ENCODE measurements around the gene FGD4.

Gene FGD4

DNA sequence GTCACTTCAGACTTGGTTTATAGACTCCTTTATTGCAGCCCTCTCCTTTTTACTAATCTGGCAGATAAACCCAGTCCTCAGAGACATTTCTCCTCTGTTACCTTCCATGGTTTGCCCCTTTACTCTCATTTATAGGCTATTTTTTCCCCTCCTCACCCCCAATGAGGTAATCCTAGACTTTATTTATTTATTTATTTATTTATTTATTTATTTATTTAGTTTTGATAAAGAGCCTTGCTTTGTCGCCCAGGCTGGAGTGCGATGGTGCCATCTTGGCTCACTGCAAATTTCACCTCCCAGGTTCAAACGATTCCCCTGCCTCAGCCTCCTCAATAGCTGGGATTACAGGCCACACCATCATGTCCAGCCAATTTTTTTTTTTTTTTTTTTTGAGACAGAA, 8.4 kb downstream of the FGD4 start:
- DNase-seq, result no peak

DNA sequence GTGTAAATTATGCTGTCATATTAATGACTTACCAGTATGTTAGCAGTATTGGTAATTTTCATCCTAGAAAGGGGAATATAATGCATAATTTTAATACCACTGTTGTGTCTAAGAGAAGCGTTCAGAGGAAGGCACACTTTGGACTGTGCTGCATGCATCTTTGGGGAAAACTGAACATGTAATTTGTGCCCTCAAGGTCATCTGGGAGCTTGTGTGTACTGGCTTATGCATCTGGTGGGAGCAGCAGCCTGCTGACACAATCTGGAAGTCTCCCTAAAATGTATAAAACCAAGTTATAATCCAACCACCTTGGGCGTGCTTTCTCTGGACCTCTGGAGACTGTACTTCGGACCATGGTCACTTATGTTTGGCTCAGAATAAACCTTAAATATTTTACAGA, 14.1 kb downstream of the FGD4 start:
- DNase-seq, result no peak

DNA sequence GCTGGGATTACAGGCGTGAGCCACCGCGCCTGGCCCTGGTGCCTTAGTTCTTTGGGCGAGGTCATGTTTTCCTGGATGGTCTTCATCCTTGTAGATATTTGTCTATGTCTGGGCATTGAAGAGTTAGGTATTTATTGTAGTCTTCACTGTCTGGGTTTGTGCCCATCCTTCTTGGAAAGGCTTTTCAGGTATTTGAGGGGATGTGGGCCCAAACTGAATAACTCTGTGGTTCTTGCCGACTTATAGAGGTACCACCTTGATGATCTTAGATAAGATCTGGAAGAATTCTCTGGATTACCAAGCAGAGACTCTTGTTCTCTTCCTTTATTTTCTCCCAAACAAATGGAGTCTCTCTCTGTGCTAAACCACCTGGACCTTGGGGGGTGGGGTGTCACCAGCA, 18.9 kb downstream of the FGD4 start:
- no peak for DNase-seq

DNA sequence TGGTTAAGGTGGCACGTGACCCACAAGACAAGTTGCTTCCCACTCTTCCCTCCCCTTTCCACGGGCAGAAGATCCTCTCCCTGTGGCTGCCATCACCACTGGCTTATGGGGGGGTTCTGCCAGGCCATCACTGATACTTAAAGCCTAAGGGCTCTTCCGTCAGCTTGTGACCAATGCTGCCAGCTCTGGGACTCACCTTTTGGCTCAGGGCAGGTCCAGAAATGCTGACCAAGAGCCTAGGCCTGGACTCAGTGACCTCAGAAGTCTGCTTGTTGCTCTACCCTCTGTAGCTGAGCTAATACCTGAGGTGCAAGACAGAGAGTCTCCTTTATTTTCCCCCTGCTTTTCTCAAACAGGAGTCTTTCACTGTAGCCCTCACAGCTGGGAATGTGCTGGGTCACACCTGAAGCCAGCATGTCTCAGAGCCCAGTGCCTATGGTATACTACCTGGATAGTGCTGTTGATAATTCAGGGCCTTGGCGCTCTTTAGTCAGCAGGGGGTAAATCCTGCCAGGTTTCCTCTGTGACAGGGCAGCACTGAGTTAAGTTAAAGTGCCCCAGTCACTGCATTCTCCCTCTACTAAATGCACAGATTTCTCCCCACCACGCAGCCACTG, 19.7 kb downstream of the FGD4 start:
- no peak for DNase-seq

DNA sequence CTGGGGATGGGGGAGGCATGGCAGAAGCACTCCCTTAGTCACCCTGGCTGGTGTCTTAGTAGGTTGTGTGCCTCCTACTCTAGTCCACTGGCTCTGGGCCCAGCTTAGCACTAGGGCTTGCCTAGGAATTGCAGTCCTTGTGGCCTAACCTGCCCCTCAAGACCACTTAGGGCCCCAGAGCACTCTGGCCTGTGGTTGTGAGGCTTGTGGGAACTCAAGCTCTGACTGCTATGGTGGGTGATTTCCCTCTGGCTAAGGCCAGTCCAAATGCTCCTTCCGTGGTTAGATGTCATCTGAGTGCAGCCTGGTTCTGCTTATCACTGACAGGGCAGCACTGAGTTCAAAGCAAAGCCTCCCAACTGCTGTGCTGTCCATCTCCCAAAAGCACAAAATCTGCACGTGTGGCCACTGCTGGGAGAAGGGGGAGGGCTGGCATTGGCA, 20.2 kb downstream of the FGD4 start:
- DNase-seq, result no peak

DNA sequence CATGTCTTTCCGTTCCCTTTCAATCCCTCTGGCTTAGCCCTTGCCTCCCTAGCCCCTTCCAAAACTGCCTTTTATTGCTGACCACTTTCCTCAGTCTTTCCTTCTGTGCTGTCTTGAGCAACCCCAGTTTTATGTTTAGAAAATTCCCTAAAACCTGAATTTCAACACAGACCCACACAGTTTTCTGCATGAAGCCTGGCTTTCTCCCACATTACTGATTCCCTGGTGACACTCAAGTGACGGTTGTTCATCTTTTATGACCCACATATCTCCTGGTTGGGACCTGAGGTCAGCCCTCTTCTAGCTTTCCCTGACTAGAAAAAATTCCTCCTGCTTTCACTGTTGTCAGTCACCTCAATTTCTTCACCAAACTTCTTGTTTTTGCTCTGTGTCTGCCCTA, 21.0 kb downstream of the FGD4 start:
- DNase-seq, result no peak

DNA sequence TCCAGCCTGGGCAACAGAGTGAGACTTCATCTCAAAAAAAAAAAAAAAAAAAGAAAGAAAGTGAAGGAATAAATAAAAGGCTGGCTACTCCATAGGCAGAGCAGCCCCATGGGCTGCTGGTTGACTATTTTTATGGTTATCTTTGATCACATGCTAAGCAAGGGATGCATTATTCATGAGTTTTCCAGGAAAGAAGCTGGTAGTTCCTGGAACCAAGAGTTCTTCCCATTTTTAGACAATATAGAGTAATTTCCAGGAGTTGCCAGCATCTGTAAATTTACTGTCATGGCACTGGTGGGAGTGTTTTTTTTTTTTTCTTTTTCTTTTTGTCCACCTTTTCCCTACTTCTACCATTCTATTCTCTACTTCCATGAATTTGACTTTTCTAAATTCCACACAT, 24.2 kb downstream of the FGD4 start:
- DNase-seq, result no peak

DNA sequence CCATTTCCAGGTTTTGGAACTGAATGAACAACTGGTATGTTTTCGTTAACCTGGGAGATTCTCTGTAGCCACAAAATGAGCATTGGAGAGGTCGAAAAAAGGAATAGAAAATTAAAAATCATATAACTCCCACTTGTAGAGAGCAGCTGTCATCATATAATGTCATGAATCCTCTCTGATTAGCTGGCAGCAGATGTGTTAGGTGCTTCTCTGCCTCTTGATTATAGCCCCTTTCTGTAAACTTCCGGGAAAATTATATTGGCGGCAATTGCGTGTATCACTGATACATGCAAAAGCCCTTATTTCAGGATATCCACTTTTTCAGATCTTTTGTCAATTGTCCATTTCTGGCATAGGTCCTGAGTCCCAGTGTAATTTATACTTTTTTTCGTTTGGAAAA, 31.7 kb downstream of the FGD4 start:
- DNase-seq, result no peak

DNA sequence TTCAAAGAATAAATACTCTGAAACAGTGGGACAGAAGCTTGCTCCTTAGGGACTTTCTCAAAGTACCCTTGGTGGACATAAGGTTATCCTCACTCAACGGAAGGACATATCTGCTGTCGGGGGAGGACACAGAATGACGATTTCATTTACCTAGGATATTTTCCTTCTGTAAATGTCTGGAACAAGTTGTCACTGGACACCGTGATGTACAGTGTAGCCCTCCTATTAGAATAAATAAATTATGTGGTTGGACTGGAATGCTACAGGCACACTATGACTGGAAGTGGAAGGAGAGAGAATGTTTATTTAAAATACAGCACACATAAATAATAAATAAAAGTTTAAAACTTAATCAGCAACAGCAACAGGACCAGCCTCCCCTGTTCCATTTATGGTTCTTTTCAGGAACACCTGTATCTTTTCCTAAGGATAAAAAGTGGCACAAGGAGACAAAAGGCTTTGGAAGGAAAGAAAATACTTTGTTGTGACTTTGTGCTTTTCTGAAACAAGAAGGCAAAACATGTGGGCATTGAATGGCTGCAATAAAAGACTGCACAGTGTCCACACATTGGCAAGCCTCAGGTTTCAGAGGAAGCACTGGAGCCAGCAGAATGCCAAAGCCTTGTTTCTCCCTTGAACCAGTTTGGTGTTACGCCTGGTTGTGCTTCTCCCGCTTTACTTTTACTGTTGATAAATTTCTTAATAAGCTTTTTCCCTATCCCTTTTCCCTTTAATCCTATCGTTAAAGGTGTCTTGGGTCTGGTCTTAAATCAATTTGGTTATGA, 36.8 kb downstream of the FGD4 start:
- no peak for DNase-seq

DNA sequence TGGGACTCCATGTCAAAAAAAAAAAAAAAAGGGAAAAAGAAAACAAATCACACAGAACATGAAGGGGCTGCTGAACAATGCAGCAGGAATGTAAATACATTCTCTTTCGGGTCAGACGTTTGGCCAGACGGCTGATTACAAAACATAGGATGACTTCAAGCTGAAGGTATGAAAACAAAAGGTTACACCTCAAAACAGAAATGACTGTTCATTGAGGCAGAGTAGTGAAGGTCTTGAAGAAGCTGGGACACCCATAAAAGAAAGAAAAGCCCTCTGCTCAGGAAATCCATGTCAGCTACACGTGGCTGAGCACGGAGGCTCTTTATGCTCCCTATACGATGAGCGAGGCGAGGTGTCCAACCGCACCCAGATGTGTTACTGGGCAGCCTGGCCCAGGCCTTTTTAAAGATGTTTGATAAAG, 37.7 kb downstream of the FGD4 start:
- no peak for DNase-seq

DNA sequence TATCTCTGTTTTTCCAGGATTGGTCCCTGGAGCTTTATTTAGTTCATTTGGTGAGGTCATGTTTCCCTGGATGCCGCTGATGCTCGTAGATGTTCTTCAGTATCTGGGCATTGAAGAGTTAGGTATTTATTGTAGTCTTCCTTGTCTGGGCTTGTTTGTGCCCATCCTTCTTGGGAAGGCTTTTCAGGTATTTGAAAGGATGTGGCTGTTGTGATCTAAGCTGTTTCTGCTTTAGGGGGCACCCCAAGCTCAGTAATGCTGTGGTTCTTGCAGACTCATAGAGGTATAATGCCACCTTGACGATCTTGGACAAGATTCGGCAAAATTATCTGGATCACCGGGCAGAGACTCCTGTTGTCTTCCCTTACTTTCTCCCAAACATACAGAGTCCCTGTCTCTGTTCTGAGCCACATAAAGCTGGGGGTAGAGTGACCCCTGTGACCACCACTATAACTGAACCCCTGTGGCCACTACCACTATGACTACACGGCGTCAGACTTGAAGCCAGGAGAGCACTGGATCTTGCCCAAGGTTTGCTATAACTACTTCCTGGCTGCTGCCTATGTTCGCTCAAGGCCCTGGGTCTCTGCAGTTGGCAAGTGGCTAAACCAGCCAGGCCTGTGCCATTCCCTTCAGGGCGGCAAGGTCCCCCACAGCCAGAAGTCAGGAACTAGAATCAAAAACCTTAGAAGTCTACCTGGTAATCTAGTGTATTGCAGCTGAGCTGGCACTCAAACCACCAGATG, 40.9 kb downstream of the FGD4 start:
- DNase-seq, result no peak

DNA sequence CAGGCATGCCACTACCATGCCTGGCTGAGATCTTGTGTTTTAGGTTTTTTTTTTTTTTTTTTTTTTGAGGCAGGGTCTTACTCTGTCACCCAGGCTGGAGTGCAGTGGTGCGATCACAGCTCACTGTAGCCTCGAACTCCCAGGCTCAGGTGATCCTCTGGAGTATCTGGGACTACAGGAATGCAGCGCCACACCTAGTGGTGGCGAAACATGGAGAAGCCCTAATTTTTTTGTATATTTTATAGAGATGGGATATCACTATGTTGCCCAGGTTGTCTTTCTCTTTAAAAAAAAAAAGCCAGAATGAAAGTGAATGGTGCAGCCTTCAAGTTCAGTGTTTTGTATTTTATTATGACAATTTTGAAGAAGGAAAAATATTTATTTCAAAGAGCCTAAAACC, 44.1 kb downstream of the FGD4 start:
- DNase-seq, result no peak

DNA sequence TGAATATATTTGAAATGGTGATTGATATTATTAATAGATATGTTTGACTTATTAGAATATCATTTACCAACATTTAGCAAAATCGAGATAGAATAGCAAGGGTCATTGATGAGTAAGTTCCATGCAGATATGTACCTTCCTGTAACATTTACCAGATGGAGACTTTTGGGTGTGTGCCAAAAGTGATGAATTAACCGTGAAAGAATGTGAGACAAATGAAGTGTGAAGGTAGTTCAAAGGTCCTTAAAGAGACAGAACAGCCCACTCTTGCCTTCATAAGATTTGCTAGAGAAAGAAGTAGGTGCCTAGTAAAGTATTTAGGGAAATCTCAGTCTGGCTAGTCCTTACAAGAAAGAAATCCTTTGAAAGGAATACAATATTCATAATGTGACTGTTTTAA, 45.5 kb downstream of the FGD4 start:
- no peak for DNase-seq

DNA sequence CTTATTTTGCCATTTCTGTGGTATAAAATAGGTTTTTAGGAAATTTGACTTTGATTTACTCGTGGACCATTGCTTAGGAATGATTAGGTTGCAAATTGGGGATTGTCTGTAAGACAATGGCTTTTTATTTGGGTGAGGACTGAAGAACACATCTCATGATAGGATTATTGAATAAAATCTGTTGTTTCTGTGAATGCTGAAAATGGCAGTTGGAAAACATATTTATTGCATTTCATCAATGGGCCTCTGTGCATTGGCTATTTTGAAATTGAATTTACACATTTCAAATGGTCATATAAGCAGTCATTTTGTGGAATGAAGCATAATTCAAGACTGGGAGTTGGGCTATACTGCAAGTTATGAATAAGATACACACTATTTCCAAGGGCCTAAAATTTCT, 46.0 kb downstream of the FGD4 start:
- no peak for DNase-seq

DNA sequence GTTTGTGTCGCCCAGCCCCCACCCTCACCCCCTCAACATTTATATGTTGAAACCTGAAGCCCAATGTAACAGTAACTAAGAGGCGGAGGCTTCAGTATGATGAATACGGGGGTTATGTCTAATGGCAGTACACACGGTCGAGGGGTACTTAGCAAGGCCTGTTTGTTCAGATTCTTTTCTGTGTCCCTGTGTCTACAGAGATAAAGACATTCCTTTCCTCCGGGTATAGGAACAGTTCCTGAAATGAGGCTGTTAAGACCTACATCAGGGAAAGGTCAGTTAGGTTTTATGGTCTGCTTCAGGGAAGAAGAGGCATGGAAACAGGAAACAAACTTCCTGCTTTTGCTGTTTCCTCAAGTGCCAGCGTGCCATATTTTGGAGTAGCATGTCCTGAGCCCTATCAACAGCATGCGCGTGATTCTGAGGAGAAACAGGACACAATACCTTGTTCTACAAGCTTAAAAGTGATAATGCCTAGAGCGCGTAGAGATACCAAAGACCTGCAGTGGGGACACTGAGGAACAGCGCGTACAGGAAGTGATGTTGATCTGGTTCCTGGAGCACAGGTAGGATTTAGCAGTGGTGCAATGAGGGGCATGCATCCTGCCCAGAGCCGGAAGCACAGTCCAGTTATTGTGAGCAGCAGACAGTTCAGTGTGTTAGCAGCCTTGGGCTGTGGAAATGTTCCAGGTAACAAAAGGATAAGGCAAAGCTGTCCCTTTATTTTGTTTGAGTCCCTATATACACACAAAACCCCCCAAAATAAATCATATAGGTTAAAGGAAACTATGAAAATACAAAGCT, 47.2 kb downstream of the FGD4 start:
- no peak for DNase-seq

DNA sequence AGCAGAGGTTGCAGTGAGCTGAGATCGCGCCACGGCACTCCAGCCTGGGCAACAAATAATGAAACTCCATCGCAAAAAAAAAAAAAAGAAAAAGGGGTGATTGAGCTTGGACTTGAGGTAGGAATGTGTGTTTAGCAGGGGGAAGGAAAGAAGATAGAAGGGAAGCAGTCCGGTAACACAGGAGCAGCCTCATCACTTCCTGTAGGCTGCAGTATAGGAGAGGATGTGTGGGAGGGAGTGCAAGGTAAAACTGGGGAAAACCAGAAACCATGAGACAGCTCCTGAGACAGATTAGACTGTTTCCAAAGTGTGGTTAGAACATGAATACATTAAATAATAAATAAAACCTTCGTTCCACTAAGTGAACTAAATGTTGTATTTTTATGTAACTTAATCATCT, 49.2 kb downstream of the FGD4 start:
- no peak for DNase-seq

DNA sequence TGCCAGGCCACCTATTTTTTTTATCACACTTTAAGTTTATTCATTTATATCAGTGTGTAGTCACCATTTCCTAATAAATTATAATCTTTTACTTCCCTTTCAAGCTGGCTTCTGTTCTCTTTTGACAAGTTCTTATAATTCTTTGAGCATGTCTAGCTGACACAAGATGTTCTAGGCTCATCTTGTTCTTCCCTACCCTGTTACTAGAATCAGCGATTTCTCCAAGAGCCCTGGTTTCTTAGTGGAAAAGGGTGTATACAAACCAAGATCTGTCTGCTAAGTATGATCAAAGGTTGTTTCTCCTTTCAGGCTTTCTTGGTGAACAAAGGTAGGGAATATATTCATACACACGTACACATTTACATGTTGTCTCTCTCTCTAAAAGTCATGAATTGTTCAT, 51.0 kb downstream of the FGD4 start:
- no peak for DNase-seq

DNA sequence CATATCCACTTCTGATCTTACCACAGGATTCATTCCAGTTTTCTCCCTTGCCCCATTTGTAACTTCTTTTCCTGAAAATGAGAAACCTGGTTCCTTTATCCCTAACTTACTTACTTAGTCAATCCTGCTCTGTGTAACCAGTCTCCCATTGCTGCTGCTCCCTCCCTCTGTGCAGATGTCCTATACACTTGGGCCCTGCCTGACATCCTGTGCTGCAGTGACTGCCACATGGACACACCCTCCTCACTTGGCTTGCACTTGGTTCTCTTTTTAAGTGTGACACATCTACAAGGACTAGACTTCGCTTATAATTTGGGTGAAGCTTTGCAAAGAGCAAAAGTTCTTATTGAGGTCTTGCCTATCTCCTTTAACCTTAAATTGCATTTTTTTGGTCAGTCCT, 51.4 kb downstream of the FGD4 start:
- DNase-seq, result no peak

DNA sequence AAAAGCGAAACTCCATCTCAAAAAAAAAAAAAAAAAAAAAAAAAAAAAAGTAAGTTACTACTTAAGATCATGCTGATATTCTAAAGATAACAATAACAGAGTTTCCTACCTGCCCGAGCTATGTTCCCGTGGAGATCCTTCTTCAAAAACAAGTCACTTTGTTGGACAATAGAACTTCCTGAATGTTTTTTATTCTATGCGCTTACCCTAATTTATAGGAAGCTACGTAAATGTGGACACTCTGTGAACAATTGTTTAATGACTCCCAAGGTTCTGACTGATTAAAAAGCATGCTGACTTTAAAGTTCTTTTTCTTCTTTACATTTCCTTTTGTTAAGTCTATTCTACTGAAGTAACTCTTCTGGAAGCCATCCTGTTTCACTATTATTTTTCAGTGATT, 52.5 kb downstream of the FGD4 start:
- no peak for DNase-seq

DNA sequence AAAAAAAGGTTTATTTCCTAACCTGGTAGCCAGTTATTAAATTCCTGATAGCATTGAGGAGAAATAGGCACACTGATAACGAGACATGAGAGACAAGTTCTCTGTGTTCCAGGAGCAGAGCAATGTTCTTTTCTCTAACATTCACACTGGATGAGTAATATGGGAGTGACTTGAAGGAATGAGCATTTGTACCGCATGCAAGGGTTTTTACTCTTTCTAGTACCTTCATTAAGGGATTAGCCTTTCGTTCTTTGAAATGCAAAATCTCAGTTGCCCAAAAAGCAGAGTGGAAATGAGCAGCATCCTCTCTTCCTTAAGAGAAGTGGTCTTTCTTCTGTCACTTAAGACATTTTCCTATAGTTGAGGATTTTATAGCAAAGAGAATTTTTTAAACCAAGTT, 54.7 kb downstream of the FGD4 start:
- no peak for DNase-seq

DNA sequence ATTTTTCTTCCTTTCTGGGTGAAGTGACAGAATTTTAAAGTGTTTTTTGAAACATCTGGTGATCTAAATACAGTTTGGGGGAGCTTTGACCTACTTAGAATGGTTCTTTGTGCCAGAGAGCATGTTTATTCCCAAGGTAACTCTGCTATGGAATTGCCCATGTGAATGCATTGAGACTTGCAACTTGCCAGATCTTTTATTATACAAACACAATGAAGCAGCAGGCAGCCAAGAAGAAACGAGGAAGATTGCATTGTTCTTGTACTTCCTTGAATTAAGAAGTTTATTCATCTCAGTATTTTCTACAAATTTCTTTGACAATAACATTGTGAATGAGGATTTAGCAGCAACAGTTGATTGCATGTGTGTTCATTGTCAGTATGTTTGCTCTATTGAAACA, 55.5 kb downstream of the FGD4 start:
- no peak for DNase-seq

DNA sequence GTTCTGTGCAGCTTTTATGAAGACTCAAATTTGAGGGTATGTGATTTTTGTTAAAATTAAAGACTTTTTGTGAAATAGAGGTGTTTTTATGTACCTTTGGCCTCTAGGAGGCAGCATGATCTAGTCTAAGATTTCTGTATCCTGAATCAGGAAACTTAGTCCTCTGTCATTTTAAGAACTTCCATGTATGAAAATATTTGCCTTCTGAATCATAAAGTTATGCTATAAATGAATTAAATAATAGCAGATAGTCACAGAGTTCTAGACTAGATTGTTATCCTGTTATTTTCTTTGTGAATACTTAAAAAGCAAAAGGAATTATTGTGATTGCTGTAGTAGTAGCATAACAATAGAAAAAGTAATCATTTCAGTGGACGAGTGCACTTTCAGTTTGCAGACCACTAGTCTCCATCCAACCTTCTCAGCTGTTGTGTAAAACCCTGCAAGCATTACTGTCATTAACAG, 56.3 kb downstream of the FGD4 start:
- DNase-seq, result no peak
